Bronchial epithelial cell (primary cell): Measurements from ENCODE around the gene NEK10. TPM values are rescaled to one million over a fixed set of nuclear protein-coding genes. Genes with fewer than 3 reads are reported as not detected.

Experiments
- DNase-seq: peaks from one replicate; pipeline ENCODE4 v3.0.0-alpha.2; 2010; ENCODE audit warnings: low read depth
- FAIRE-seq: peaks from 2 replicates; lab custom pipeline; 2011; peaks lifted over from hg19 to GRCh38; lab: Jason Lieb, UNC
- H3K27me3 ChIP-seq: 2 replicates; pipeline ENCODE4 v1.5.1; 2011; ENCODE audit warnings: low read length; ENCODE audit not compliant: control insufficient read depth, insufficient read depth
- H3K36me3 ChIP-seq: 2 replicates; pipeline ENCODE4 v1.5.1; 2011; ENCODE audit warnings: low read length; ENCODE audit not compliant: control insufficient read depth, insufficient read depth
- H3K4me3 ChIP-seq: 2 replicates; pipeline ENCODE4 v1.5.1; 2011; ENCODE audit warnings: mild to moderate bottlenecking, low read depth, low read length, control low read depth
- CTCF ChIP-seq: IDR thresholded peaks from 2 replicates; pipeline ENCODE4 v1.5.1; 2011; ENCODE audit warnings: mild to moderate bottlenecking, moderate library complexity, low read length, control low read depth, inconsistent platforms; ENCODE audit not compliant: insufficient read depth, severe bottlenecking
- total RNA-seq: library from RNA; depleted of rRNA; stranded (reverse); fragments of >200 nt; gene quantifications from 2 replicates; pipeline ENCODE4 v1.2.1, GENCODE V29; 2014

NEK10 gene
- total RNA-seq, 1 donor from 2014 or later = 1.1 TPM

DNA sequence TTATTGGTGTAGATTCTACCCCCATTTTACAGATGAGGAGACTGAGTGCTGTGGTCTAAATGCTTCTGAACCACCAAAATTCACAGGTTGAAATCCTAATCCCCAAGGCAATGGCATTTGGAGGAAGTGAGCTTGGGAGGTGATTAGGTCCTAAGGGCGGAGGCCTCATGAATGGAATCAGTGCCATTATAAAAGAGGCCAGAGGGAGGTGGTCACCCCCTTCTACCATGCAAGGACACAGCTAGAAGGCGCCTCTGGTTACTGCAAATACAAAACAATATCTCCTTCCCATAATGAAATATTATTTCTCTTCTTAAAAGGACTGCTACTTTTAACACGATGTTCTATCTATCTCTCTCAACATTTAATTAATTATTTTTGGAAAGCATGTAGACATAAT, 223.5 kb downstream of the NEK10 start:
- no peak for DNase-seq
- FAIRE-seq = no peak
- no peak for TF ChIP-seq CTCF
- Histone ChIP-seq H3K27me3 (no peaks in the 10 kb centered on the region), H3K36me3 (no peaks in the 10 kb centered on the region), H3K4me3 (no peak overlapping the region)

- no peak for FAIRE-seq
- Histone ChIP-seq H3K4me3 (no peak overlapping the region), H3K36me3 (no peaks in the 10 kb centered on the region), H3K27me3 (peaks cover 2% of the 10 kb centered on the region)
- no peak for TF ChIP-seq CTCF
- no peak for DNase-seq
Observed at GRCh38 chr3:27141668-27142067, 227.5 kb downstream of the NEK10 start.

DNA sequence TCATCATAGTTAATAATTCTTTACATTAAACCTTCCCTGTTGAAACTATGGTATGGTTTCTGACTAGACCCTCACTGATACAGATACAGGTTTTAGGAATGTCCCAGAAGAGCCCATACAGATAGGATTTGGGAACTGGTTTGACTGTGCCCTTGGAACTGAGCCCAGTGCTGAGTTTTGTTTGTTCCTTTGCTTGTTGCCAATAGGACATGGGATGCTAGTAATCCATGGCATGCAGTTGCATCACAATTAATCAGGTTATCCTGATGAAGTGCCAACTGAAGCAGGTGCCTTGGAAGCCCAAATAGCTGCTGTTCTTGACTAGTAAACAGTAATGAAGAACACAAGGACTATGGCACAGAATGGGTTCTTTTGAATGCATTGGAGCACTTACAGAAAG, 230.6 kb downstream of the NEK10 start:
- Histone ChIP-seq H3K4me3 (no peak overlapping the region), H3K27me3 (peaks cover 2% of the 10 kb centered on the region), H3K36me3 (no peaks in the 10 kb centered on the region)
- FAIRE-seq (no peak), DNase-seq (no peak)
- no peak for TF ChIP-seq CTCF

GRCh38 chr3:27138005-27138404, 231.2 kb downstream of the NEK10 start:
- no peak for FAIRE-seq
- DNase-seq = no peak
- Histone ChIP-seq H3K27me3 (peaks cover 2% of the 10 kb centered on the region), H3K4me3 (no peak overlapping the region), H3K36me3 (no peaks in the 10 kb centered on the region)
- TF ChIP-seq CTCF = no peak

DNA sequence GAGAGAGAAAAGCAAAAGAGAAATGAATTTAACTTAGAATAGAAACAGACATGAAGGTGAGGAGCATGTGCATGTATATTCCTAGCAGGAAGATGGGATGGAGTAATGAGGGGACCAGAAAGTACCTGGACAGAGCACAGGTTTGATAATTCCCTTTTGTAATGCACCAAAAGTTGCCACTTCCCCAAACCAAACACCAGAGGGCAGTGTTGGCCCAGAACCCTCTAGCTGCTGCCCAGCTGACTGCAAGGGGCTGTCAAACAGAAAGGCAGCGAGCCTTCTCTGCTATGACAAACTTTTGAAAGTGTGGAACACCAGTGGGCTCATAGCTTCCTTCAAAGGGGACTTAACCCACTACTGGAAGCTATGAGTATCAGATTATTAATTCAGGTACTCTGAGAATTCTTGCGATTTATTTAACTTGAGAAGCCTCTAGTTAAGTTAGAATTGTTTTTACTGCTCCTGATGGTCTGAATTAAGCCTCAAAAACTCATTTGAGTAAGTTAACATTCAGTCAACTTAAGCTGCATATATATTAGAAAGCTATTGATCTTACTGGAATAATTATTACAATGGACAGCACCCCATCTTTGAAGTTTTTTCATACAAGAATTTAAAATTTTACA, 234.9 kb downstream of the NEK10 start:
- Histone ChIP-seq H3K36me3 (no peaks in the 10 kb centered on the region), H3K27me3 (peaks cover 2% of the 10 kb centered on the region), H3K4me3 (no peak overlapping the region)
- TF ChIP-seq CTCF = peak; percentile 90
- FAIRE-seq (no peak), DNase-seq (peak; percentile 70)

GRCh38 chr3:27133060-27133459, 236.1 kb downstream of the NEK10 start:
- Histone ChIP-seq H3K36me3 (no peaks in the 10 kb centered on the region), H3K4me3 (no peak overlapping the region), H3K27me3 (peaks cover 2% of the 10 kb centered on the region)
- DNase-seq (no peak), FAIRE-seq (no peak)
- TF ChIP-seq CTCF = no peak
